HEK293T (cell line): ENCODE measurements around the gene HEXIM1.
A peak's percentile ranks its signal among the peaks of the same experiment; 100 is the strongest.

Experiments used
- CTCF ChIA-PET: fragments of 350-600 bp; formaldehyde crosslinking; extraction: SDS; loops from one replicate; lab custom pipeline; 2021; ENCODE audit warnings: antibody characterized with exemption, inconsistent platforms; lab: Yijun Ruan, JAX
- POLR2A ChIA-PET: fragments of 350-600 bp; formaldehyde crosslinking; extraction: SDS; loops from one replicate; lab custom pipeline; 2020; ENCODE audit warnings: antibody characterized with exemption, inconsistent platforms; lab: Yijun Ruan, JAX
- DNase-seq: peaks from one replicate; pipeline ENCODE4 v3.0.0; 2012; ENCODE audit warnings: mixed read lengths; ENCODE audit errors: extremely low spot score
- ARNT ChIP-seq: fragments of 450-650 bp; IDR thresholded peaks from 2 replicates; pipeline ENCODE4 v1.6.1; 2017; ENCODE audit warnings: mild to moderate bottlenecking
- BHLHE40 ChIP-seq: fragments of 450-650 bp; IDR thresholded peaks from 2 replicates; pipeline ENCODE4 v1.6.1; 2016; ENCODE audit warnings: mild to moderate bottlenecking, moderate library complexity, borderline replicate concordance
- CTBP1 ChIP-seq: fragments of 450-650 bp; IDR thresholded peaks from 2 replicates; pipeline ENCODE4 v1.6.1; 2016; ENCODE audit warnings: borderline replicate concordance
- ELF4 ChIP-seq: fragments of 450-650 bp; IDR thresholded peaks from 2 replicates; pipeline ENCODE4 v1.6.1; 2017; ENCODE audit warnings: antibody characterized with exemption
- FOXA1 ChIP-seq: fragments of 450-650 bp; IDR thresholded peaks from 2 replicates; pipeline ENCODE4 v1.6.1; 2016; ENCODE audit warnings: mild to moderate bottlenecking
- FOXK2 ChIP-seq: fragments of 450-650 bp; IDR thresholded peaks from 2 replicates; pipeline ENCODE4 v1.6.1; 2016; ENCODE audit warnings: mild to moderate bottlenecking
- FOXM1 ChIP-seq: fragments of 450-650 bp; IDR thresholded peaks from 2 replicates; pipeline ENCODE4 v1.6.1; 2017; ENCODE audit warnings: mild to moderate bottlenecking, borderline replicate concordance
- HDGF ChIP-seq: fragments of 450-650 bp; IDR thresholded peaks from 2 replicates; pipeline ENCODE4 v1.6.1; 2017; ENCODE audit warnings: antibody characterized with exemption, borderline replicate concordance
- L3MBTL2 ChIP-seq: fragments of 450-650 bp; conservative IDR thresholded peaks from 2 replicates; pipeline ENCODE4 v1.6.1; 2016; ENCODE audit warnings: mild to moderate bottlenecking
- LEF1 ChIP-seq: fragments of 450-650 bp; IDR thresholded peaks from 2 replicates; pipeline ENCODE4 v1.6.1; 2017; ENCODE audit warnings: mild to moderate bottlenecking, borderline replicate concordance
- NFRKB ChIP-seq: fragments of 450-650 bp; IDR thresholded peaks from 2 replicates; pipeline ENCODE4 v1.6.1; 2016; ENCODE audit warnings: mild to moderate bottlenecking, moderate library complexity
- SP1 ChIP-seq: fragments of 450-650 bp; IDR thresholded peaks from 2 replicates; pipeline ENCODE4 v1.6.1; 2017
- SUZ12 ChIP-seq: fragments of 450-650 bp; IDR thresholded peaks from 2 replicates; pipeline ENCODE4 v1.6.1; 2016; ENCODE audit warnings: mild to moderate bottlenecking
- TARDBP ChIP-seq: fragments of 450-650 bp; IDR thresholded peaks from 2 replicates; pipeline ENCODE4 v1.6.1; 2016
- ZNF384 ChIP-seq: fragments of 450-650 bp; IDR thresholded peaks from 2 replicates; pipeline ENCODE4 v1.6.1; 2016
- TF ChIP-seq, protein P1 (sequence below): fragments of 450-650 bp; IDR thresholded peaks from 2 replicates; pipeline ENCODE4 v1.6.1; 2016

HEXIM1 gene

DNA sequence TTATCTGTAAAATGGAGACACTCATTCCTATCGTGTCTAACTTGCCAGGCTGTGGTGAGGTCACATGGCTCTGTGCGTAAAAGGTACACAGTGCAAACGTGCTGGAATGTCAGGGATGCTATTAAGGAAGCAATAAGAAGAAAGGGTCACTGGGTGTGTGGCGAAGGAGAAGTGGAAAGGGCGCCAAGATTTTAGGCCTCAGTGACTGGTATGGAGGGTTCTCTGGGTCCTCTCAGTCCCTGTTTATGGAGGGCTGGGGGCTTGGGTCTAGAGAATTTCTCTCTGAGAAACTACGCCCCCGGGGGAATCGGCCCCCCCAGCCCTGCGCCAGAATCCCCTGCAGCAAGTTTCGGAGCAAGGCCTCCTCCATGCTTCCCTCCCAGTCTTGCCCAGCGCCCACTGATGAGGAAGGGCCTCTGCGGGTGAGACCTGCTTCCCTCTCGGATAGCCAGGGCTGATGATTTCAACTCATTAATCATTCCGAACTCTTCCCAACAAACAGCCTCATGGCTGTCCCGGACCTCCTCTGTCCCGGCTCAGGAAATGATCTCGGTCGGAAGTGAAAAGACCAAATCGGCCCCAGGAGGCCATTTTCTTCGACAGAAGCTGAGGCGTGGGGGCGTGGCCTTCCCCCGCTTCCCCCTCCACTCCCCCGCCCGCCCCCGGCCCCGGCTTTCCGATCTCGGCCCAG, 1.2 kb upstream of the HEXIM1 start:
- DNase-seq, result peak; percentile 68
- POLR2A ChIA-PET, result interaction anchor here (0.6 to 8.6 kb wide), 21 partner anchors 8 to 278 kb away, joined by 3 to 345 read pairs (median 5); partner anchors contain the start of genes ACBD4, HEXIM2, NMT1 and PLCD3
- CTCF ChIA-PET, result interaction anchor here (2.5 to 6.1 kb wide), 3 partner anchors 11 to 52 kb away, joined by 29 to 106 read pairs (median 85); partner anchors contain the start of gene ACBD4
- TF ChIP-seq CTBP1 (no peak), ELF4 (peak; percentile 29)

DNA sequence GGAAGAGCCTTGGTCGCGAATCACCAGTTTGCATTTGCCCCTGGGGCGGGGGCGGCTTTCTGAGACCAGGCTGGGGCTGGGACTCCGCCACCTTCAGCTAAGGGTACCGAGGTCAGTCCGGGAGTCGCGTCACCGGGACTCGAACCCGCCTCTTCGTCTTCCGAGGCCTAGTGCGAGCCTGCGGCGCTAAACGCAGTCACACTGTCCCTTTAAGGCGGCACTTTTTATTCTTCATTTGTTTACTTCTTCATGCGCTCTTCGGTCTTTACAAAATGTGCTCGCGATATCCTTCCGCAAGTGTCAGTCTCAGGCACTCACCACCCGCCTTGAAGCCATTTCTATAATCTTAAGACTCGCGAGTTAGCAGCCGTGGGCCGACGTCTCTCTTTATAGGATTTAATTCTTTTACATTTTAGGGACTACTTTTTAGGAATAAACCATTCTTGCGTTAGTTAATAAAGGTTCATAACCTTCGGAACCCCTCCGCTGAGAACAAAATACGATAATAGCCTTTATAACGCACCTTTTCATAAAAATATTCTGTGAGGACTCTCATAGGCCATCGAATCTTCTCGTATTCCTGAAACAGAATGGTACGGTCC, 593 bp upstream of the HEXIM1 start:
- TF ChIP-seq SUZ12 (no peak), FOXA1 (no peak), NFRKB (peak; percentile 98), FOXM1 (peak; percentile 92; the same call in 1 of the 2 replicates), ARNT (no peak), FOXK2 (peak; percentile 98), CTBP1 (no peak; the same call in 1 of the 2 replicates), ZNF384 (no peak; the same call in 1 of the 2 replicates), TARDBP (0 out of 2 replicates have a peak, but pooled peaks have one; percentile 48), BHLHE40 (peak; percentile 91), SP1 (no peak), HDGF (no peak), ELF4 (peak; percentile 58), LEF1 (peak; percentile 77; the same call in 1 of the 2 replicates), L3MBTL2 (peak; percentile 68)
- TF ChIP-seq, protein P1, sequence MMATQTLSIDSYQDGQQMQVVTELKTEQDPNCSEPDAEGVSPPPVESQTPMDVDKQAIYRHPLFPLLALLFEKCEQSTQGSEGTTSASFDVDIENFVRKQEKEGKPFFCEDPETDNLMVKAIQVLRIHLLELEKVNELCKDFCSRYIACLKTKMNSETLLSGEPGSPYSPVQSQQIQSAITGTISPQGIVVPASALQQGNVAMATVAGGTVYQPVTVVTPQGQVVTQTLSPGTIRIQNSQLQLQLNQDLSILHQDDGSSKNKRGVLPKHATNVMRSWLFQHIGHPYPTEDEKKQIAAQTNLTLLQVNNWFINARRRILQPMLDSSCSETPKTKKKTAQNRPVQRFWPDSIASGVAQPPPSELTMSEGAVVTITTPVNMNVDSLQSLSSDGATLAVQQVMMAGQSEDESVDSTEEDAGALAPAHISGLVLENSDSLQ, result peak; percentile 91
- CTCF ChIA-PET, result interaction anchor here (2.7 to 6.1 kb wide), 3 partner anchors 12 to 51 kb away, joined by 39 to 106 read pairs (median 85); partner anchors contain the start of genes ACBD4 and HEXIM2
- peak; percentile 57 for DNase-seq
- POLR2A ChIA-PET, result interaction anchor here (0.6 to 8.6 kb wide), 31 partner anchors 8 to 443 kb away, joined by 3 to 345 read pairs (median 4); partner anchors contain the start of genes ACBD4, FMNL1, HEXIM2 and MAP3K14

DNA sequence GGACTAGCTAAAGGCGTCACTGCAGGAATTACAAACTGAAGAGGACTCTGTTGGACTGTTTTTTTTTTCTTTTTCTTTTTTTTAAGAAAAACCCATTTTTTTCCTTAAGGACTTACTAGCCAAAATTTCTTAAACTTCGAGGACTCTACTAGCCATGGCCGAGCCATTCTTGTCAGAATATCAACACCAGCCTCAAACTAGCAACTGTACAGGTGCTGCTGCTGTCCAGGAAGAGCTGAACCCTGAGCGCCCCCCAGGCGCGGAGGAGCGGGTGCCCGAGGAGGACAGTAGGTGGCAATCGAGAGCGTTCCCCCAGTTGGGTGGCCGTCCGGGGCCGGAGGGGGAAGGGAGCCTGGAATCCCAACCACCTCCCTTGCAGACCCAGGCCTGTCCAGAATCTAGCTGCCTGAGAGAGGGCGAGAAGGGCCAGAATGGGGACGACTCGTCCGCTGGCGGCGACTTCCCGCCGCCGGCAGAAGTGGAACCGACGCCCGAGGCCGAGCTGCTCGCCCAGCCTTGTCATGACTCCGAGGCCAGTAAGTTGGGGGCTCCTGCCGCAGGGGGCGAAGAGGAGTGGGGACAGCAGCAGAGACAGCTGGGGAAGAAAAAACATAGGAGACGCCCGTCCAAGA, 878 bp downstream of the HEXIM1 start:
- TF ChIP-seq HDGF (no peak), SP1 (no peak), ZNF384 (peak; percentile 66; the same call in 1 of the 2 replicates), FOXM1 (no peak), CTBP1 (no peak)
- ChIA-PET POLR2A (interaction anchor here (0.6 to 8.6 kb wide), 36 partner anchors 10 to 444 kb away, joined by 3 to 345 read pairs (median 4); partner anchors contain the start of genes ACBD4, FMNL1, HEXIM2 and MAP3K14), CTCF (interaction anchor here (0.6 to 6.1 kb wide), 13 partner anchors 9 to 192 kb away, joined by 3 to 106 read pairs (median 6); partner anchors contain the start of genes ACBD4 and HEXIM2)
- DNase-seq, result peak; percentile 66

DNA sequence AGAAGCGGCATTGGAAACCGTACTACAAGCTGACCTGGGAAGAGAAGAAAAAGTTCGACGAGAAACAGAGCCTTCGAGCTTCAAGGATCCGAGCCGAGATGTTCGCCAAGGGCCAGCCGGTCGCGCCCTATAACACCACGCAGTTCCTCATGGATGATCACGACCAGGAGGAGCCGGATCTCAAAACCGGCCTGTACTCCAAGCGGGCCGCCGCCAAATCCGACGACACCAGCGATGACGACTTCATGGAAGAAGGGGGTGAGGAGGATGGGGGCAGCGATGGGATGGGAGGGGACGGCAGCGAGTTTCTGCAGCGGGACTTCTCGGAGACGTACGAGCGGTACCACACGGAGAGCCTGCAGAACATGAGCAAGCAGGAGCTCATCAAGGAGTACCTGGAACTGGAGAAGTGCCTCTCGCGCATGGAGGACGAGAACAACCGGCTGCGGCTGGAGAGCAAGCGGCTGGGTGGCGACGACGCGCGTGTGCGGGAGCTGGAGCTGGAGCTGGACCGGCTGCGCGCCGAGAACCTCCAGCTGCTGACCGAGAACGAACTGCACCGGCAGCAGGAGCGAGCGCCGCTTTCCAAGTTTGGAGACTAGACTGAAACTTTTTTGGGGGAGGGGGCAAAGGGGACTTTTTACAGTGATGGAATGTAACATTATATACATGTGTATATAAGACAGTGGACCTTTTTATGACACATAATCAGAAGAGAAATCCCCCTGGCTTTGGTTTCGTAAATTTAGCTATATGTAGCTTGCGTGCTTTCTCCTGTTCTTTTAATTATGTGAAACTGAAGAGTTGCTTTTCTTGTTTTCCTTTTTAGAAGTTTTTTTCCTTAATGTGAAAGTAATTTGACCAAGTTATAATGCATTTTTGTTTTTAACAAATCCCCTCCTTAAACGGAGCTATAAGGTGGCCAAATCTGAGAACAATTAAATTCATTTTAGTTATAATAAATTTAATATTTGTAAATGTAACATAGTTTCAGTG, 1.7 kb downstream of the HEXIM1 start:
- CTCF ChIA-PET, result interaction anchor here (0.6 to 6.1 kb wide), 13 partner anchors 9 to 82 kb away, joined by 3 to 106 read pairs (median 6); partner anchors contain the start of genes ACBD4 and HEXIM2
- POLR2A ChIA-PET, result interaction anchor here (0.8 to 8.6 kb wide), 24 partner anchors 8 to 167 kb away, joined by 3 to 345 read pairs (median 7); partner anchors contain the start of genes ACBD4, HEXIM2, MAP3K14 and NMT1
- TF ChIP-seq ZNF384, result no peak
- TF ChIP-seq L3MBTL2, result peak; percentile 47
- no peak for TF ChIP-seq SP1
- DNase-seq, result no peak

DNA sequence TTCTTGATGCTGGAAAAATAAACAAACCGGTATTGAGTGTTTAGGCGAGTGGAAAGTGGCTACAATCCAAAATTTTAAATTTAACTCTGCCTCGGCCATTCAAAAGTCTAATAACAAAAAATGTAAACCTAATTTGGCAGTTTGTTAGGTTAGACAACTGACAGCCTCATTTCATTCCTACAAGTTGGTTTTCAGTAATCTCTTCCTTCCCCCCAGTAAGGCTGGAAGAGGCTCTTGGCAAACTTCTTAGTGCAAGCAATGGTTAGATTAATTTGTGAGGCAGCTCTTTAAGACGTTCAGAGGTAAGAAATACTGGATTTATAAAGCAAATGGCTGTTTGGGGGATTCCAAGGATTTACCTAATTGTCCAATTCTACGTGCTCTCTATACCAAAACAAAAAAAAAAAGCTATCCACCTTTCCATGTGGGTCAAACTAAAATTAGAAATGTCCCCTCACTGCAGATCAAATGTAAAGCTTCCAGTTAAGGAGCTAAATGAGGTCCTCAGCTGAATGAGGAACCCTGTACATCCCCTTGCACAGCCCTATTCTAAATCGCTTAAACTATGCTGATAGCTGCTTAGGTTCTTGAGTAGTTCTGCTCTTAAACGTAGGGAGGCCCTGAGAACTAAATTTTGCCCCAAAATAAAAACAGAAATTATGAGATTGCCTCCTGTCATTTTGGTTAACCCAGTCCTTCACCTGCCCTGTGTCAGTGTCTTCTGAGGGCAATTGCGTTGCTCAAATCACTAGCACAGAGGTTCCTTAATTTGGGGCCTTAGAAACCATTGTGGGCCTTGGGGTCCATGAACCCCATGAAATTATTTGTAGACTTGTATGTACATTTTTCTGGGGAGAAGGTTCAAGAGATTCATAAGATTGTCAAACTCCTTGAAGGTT, 2.9 kb downstream of the HEXIM1 start:
- TF ChIP-seq FOXM1 (no peak), ELF4 (no peak), SUZ12 (no peak), ZNF384 (no peak), TARDBP (no peak), HDGF (no peak), FOXK2 (no peak), CTBP1 (no peak), SP1 (no peak), NFRKB (no peak), L3MBTL2 (no peak), LEF1 (no peak), ARNT (no peak), FOXA1 (no peak), BHLHE40 (no peak)
- TF ChIP-seq, protein P1, result no peak
- CTCF ChIA-PET, result interaction anchor here (0.6 to 6.1 kb wide), 10 partner anchors 9 to 281 kb away, joined by 3 to 106 read pairs (median 8); partner anchors contain the start of genes ACBD4 and HEXIM2
- POLR2A ChIA-PET, result interaction anchor here (0.6 to 8.6 kb wide), 13 partner anchors 9 to 133 kb away, joined by 3 to 345 read pairs (median 5); partner anchors contain the start of genes ACBD4, HEXIM2 and NMT1
- no peak for DNase-seq
